CD4-positive, alpha-beta T cell treated with Interferon gamma for 1 hour (primary cell): ENCODE results near the gene CEP135.
"Not testable (repeated sequence)": the region's sequence is repeated elsewhere in the genome, so short reads cannot be mapped to it uniquely, and the experiment has no call there.

Experiments used
- DNase-seq: peaks from one replicate; pipeline ENCODE4 v3.0.0-alpha.2; 2020

Gene CEP135, protein sequence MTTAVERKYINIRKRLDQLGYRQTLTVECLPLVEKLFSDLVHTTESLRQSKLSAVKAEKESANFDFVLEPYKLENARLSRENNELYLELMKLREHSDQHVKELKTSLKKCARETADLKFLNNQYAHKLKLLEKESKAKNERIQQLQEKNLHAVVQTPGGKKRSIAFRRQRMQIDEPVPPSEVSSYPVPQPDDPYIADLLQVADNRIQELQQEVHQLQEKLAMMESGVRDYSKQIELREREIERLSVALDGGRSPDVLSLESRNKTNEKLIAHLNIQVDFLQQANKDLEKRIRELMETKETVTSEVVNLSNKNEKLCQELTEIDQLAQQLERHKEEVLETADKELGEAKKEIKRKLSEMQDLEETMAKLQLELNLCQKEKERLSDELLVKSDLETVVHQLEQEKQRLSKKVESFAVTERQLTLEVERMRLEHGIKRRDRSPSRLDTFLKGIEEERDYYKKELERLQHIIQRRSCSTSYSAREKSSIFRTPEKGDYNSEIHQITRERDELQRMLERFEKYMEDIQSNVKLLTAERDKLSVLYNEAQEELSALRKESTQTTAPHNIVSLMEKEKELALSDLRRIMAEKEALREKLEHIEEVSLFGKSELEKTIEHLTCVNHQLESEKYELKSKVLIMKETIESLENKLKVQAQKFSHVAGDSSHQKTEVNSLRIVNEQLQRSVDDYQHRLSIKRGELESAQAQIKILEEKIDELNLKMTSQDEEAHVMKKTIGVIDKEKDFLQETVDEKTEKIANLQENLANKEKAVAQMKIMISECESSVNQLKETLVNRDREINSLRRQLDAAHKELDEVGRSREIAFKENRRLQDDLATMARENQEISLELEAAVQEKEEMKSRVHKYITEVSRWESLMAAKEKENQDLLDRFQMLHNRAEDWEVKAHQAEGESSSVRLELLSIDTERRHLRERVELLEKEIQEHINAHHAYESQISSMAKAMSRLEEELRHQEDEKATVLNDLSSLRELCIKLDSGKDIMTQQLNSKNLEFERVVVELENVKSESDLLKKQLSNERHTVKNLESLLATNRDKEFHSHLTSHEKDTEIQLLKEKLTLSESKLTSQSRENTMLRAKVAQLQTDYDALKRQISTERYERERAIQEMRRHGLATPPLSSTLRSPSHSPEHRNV

DNA sequence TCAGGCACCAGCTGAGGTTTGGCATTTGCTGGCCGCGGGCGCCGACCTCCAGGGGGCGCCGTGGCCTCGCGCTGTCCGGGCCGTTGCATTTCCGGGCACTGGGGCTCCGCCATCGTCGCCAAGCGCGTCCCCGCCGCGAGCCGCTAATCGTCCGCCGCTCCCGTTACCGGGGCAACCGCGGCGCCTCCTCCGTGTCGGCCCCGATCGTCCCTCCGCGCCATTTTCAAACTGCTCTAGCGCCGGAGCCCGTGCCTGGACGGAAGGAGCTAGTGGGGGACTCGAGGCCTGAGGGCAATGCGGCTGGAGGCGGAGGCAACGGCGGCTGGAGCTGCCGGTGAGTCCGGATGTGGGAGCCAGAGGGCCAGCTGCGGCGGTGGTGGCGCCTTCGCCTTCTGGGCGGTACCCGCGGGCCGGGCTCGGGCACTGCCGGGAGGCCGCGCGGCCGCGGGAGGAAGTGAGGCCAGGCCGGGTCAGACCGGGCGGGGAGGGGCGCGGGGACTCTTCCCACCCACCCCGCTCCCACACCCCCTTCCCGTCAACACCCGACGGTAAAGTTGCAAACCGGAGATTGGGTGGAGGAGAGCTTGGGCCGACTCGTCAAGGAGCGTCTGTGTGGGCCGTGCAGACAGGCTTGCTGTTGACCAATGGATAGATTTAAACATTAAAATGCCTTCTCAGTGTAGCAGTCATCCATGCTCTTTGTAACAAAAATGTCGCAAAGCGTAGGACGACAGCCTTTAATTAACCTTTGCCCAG lies at the start of gene CEP135:
Gene CEP135, plus strand, starts transcription at position 220 of the 756 bp plus-strand sequence. CDS start 3,186 bp downstream, outside the sequence.
- peak; percentile 95 for DNase-seq

DNA sequence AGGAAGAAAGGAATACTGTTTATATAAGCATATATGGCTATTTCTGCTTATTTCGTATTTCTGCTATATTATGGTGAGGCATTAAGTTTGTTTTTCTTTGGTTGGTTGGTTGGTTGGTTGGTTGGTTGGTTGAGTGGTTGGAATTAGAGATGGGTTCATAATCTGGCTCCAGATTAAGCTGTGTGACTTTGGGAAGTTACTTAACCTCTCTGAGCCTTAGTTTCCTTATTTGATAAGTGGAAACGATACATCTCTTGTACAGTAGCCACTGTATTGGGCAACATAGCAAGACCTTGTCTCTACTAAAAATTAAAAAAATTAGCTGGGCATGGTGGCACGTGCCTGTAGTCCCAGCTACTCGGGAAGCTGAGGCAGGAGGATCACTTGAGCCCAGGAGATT lies 46.1 kb upstream of the CEP135 start:
- DNase-seq: no peak

DNA sequence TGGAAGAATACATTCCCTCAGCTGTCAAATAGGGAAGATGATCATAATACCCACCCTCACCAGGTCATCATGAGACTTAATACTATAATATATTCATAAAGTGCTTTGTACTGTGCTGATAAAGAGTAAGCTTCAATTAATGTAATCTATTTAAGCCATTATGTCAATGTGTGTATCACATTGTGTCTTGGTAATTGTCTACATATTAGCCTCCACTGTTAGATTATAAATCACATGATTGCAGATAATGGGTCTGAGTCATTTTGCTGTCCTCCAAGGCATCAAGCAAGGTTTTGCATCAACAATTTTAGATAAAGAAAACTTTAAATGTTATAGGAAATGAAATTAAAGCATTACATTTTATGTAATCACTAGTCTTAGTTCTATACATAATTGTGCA lies 45.2 kb upstream of the CEP135 start:
- DNase-seq: no peak

DNA sequence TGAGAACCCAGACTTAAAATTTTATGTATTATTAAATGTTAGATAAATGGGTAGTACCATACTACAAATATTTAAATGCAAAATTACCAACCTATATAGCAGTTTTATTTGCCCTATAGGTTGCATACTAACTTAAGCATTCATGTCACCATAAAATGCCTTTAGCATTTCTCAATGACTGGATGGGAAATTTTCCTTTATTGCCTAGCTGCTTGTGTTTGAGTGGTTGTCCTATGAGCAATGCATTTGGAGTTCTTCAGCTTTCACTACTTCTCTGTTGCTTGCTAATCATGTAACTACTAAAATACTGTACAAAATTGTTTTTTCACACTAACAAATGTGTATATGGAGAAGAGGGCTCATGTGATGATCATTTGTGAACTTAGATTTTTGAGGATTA lies 44.2 kb upstream of the CEP135 start:
- no peak for DNase-seq

DNA sequence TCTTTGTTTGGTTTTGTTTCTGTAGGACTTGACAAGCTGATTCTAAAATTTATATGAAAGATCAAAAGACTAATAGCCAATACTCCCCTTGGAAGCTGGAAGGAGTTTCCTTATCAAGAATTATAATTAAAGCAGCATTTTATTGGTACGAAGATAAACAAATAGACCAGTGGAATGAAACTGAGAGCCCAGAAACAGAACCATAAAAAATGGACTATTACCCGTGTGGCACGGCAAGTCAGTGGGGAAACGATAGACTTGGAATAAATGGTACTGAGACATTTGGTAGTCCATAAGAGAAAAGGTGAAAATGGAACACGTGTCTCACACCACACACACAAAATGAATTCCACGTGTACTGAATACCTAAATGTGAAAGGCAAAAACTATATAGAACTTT lies 42.4 kb upstream of the CEP135 start:
- DNase-seq: no peak

DNA sequence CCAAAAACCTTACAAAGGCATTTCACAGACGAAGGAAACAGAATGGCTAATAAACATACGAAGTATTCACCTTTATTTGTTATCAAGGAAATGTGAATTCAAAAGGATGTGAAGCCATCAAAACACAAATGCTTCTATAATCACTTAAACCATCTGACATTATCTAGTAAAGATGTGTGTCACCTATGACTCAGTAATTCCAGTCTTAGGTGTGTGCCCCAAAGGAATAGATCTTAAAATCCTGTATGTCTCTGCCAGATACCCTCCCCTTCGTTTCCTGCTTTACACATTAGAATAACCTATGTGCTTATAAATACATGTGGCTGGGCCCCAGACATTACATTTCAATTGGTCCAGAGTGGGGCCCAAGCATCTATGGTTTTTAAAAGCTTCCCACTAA lies 41.8 kb upstream of the CEP135 start:
- no peak for DNase-seq

DNA sequence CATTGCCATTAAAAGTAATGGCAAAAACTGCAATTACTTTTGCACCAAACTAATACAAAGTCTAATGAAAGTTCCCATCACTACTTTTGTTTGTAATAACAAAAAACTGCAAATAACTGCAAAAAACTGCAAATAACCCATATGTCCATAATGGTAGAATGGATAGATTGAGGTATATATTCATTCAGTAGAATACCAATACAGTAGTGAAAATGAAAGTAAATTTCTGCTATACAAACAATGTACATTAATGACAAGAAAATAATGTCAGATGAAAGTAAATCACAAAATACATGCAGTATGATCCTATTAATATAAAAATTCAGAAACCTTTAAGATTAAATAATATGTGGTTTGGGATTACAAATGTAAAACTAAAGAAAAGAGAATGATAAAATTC lies 41.3 kb upstream of the CEP135 start:
- no peak for DNase-seq

DNA sequence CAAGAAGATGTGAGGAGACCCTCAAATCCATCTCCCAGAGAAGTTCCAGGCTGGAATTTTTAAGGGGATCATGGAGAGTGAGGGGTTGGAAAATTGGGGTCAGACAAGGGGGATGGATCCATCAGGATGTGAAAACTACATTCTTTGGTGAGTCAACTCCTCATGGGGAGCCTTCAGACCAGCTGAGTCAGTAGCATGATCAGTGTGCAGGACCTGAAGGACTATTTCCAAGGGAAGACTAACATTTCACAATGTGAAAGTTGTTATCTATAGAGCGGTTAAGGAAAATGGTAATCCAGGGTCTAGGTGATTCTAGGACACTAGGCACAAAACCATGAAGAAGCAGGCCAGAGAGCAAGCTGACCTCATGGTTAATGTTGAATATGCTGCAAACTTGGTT lies 38.6 kb upstream of the CEP135 start:
- no peak for DNase-seq

DNA sequence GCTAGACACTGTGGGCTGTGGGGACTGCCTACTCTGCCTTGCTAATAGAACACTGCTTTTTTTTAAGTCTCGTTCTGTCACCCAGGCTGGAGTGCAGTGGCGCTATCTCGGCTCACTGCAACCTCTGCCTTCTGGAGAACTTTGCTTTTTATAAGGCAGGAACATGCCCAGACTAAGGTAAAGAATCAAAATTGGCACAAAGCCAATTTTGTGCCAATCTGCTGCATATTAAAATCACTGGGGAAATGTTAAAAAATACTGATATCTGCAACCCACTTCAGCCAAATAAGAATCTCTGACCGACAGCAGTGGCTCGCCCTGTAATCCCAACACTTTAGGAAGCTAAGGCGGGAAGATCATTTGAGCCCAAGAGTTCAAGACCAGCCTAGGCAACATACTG lies 36.5 kb upstream of the CEP135 start:
- no peak for DNase-seq

DNA sequence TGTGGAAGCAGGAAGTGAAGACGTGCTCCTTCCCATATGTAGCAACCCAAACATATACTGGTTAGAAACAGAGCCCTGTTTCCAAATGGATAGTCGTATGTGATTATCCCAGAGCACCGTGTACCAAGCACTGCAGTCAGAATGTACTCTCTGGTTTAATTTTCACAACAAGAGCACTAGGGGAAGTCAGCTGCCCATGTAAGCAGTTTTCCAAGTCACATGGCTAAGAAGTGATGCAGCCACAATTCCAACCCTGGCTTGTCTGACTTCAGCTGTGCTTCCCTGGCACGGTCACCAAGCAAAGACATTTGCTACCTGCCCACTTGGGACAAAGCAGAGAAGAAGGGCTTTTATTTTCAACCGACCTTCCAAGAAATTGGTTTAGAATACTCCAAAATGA lies 28.2 kb upstream of the CEP135 start:
- no peak for DNase-seq

DNA sequence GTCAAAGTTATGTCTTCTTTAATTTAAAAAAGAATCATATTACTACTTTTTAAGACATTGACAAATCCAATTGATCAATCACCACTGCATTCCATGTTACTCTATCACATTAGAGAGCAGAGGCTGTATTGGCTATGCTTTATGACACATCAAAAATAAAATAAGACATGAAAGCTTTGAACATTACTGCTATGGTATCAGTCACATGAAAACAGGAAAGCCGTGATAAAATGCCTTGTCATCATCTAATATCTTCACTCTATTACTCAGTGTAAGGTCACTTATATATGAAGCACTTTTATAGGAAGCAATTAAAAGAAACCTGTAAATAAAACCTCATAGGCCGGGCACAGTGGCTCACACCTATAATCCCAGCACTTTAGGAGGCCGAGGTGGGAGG lies 27.7 kb upstream of the CEP135 start:
- DNase-seq: no peak

DNA sequence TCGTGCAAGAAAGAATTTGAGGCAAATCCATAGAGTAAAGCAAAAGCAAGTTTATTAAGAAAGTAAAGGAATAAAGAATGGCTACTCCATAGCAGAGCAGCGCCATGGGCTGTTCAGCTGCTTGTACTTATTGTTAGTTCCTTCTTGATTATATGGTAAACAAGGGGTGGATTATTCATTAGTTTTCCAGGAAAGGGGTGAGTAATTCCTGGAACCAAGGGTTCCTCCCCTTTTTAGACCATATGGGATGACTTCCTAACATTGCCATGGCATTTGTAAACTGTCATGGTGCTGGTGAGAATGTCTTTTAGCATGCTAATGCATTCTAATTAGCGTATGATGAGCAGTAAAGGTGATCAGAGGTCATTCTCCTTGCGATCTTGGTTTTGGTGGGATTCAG lies 23.5 kb upstream of the CEP135 start:
- DNase-seq: no peak

DNA sequence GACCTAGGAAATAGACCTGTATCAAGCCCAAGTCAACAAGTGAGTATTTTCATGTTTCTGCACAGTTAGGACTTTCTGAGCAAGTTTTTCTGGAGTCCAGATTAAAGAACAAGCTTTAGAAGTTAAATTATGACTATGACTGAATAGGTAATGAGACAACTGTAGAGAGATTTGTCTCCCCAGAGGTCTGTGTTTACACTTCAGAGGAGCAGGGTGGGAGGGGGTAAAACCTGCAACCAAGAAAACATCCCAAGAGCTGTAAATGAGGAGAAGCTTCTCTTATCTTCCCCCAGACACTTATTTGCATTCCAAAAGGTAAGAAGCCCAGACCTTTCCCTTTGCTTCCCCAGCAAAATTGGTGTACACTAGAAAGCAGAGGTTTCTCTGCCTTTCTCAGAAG lies 22.1 kb upstream of the CEP135 start:
- DNase-seq: no peak

DNA sequence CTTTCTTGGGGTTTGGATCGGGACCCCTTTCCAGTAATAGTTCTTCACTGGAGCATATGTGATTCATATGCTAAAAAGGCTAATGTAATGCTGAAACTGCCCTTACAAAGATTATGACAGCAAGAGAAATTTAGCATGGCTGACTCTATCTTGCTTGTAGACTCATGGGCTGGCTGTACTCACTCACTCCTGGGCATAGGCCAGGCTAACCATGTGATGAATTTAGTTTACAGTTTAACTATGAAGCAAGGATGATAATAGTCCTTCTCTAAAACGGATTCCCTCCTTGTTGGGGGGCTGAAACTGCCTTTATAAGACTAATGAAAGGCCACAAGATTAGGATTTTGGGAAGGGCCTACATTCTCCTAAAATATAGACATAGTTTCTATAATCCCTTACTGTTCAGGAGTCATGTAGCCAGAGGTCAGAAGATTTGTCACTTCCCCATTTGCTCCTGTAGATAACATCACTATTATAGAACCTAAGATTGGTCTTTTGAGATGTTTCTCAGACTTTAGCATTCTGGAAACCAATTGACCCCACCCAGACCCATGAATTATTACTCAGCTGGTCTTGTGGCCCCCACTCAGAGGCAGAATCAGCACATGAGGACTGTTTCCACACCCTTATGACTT lies 20.8 kb upstream of the CEP135 start:
- no peak for DNase-seq

DNA sequence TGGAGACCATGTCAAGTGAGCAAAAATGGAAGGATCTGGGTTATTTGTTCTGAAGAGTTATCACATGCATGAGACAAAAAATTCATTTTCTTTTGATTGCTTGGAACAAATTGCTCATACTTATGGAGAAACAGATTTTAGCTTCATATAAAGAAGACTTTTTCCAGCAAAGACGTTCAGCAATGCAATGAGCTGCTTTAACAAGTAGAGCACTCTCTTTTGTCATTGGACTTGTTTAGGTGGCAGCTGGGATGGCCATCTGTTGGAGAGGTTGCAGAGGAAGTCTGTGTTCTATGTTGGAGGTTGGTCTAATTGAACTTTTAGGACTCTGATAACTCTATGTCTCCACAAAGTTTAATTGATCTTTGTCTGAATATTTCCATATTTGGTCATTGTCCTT lies 19.9 kb upstream of the CEP135 start:
- no peak for DNase-seq

DNA sequence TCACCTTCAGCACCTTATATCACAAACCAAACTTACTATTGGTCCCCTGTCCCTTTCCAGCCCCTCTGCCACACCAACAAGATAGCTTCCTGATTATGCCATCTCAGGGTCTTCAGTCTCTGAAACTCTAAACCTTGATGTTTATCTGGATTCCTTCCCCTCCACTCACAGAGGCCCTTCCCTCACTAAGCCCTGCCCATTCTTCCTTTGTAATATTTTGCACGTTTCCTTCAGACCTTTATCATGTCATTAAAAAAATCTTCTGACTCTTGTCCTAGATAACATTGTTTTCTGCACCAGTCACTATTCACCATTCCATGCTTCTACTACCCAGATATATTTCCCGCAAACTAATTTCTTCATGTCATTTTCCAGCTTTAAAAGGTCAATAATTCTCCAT lies 17.7 kb upstream of the CEP135 start:
- DNase-seq: no peak

DNA sequence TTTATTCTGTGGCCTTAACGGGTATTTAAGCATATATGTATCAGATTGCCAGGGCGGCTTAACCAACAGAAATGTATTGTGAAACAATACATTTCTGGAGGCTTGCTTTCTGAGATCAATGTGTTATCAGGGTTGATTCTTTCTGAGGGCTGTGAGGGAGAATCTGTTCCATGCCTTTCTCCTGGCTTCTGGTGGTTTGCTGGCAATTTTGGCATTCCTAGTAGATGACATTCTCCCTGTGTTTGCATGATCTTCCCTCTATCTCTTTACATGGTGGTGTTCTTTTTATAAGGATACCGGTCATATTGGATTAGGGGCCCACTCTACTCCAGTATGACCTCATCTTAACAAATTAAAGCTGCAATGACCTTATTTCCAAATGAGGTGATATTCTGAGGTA lies 16.9 kb upstream of the CEP135 start:
- DNase-seq: no peak

DNA sequence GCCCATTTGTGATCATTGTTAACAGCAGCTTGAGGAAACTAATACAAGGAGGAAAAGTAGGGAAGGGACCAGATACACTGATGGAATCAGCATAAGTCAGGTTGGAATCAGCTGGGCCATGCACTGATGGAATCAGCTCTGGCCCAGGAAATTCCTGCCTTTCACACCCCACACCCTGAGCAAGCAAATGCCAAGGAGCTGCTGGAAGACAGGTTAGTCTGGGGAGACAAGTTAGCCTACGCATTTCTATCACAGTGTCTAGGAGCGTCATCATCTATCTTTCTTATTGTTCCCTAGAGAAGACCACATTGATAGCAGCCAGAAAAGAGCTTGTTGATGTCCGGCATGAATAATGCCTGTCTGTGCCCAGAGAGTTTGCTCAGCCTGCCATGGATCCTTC lies 16.2 kb upstream of the CEP135 start:
- DNase-seq: no peak

DNA sequence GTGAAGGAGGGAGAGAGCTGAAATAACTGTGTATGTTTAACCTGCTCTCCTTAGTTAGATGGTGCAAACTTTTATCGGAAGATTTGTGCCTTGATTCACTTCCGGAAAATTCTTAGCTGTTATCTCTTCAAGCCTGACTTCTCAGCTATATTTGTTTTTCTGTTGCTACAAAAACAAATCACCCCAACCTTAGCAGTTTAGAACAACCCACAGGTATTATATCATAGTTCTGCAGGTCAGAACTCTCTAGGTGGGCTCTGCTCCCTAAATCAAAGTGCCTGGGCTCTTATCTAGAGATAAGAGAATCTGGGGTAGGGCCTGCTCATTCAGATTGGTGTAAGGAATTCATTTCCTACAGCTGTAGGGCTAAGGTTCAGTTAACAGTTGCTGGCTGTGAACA lies 15.1 kb upstream of the CEP135 start:
- DNase-seq: no peak

DNA sequence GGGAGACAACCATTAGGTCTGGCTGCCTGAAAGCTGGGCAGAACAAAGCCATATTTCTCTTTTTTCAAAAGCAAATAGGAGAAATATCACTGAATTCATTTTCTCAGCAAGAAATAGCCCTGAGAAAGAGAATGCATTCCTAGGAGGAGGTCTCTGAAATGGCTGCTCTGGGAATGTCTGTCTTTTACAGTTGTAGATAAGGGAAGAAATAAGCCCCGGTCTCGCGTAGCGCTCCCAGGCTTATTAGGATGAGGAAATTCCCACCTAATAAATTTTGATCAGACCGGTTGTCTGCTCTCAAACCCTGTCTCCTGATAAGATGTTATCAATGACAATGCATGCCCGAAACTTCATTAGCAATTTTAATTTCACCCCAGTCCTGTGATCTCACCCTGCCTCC lies 12.8 kb upstream of the CEP135 start:
- not testable (repeated sequence) for DNase-seq

DNA sequence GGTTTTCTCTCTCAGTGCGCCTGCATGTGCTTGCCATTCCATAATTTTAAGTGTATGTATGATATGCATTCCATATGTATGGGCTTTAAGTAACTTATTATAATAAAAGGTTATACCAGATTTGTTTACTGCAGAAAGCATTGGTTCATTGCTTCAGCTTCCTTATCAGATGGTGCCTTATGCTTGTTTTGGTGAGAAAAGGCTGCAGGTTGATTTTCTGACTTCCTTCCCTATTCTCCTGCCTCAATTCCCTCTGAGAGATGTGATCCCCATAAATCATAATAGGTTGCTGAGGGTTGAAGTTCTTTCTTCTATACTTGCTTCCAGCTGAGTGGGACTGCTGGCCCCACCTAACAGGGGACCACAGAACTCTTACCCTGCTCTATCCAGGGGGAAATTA lies 10.3 kb upstream of the CEP135 start:
- DNase-seq: no peak

DNA sequence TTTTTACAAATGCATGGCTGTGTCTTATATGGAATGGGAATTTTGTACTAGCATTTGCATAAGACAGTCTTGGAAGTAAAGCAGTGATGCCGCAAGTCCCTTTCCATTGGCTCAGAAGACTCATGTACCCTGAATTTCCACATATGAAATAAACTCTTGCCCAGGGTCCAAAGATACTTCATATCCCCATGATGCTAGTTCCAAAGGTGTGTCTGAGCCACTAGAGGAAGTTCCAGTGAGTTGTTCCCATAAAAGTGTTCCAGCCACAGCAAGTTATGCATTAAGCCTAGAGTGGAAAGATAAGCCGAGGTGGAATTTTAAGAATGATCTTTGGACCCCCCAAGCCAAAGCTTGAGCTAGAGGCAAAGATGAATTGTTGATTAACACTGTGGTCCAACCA lies 9.3 kb upstream of the CEP135 start:
- DNase-seq: no peak
